ENCODE results near the gene NRP1. TPM values are rescaled to one million over a fixed set of nuclear protein-coding genes. Genes with fewer than 3 reads are reported as not detected.

The NRP1 gene
- total and polyA plus RNA-seq, 2 donors (not counting 3 experiments of a cell fraction or from before 2014, with no cell fraction given), result 122 to 306 TPM

GRCh38 chr10:33254556-33255160 is 79.8 kb downstream of the NRP1 start:
- Histone ChIP-seq H3K36me3 (ENCODE audit: control insufficient read depth in 2 of 2, extremely low read depth in 1 of 2, insufficient read depth in 2 of 2, low read length in 2 of 2) (peaks cover 13 to 37% of the 10 kb centered on the region in 2 experiments), H2AFZ (ENCODE audit: low read depth, low read length) (no peak overlapping the region), H3K9me3 (replicated peaks; ENCODE audit: control insufficient read depth, insufficient read depth, low read length) (no peaks in the 10 kb centered on the region), H4K20me1 (replicated peaks; ENCODE audit: control insufficient read depth, extremely low read depth, insufficient read depth, low read length) (no peaks in the 10 kb centered on the region), H3K9me1 (replicated peaks; ENCODE audit: control insufficient read depth, extremely low read depth, insufficient read depth, low read length) (no peaks in the 10 kb centered on the region), H3K79me2 (ENCODE audit: control insufficient read depth, insufficient read depth, low read length) (peaks cover 26% of the 10 kb centered on the region), H3K4me2 (ENCODE audit: insufficient read depth, low read length) (peak overlapping the region; percentile 53), H3K4me1 (ENCODE audit: control insufficient read depth, extremely low read depth, insufficient read depth, low read length) (peaks cover 67% of the 10 kb centered on the region), H3K27me3 (ENCODE audit: control insufficient read depth in 2 of 2, insufficient read depth in 2 of 2, low read length in 2 of 2) (no peaks in the 10 kb centered on the region), H3K27ac (ENCODE audit: insufficient read depth, low read depth, low read length) (peak overlapping the region; percentile 100), H3K4me3 (replicated peaks in 1 of 3; ENCODE audit: insufficient read depth in 1 of 3, low read depth in 1 of 3, low read length in 3 of 3) (no peak overlapping the region), H3K9ac (replicated peaks; ENCODE audit: extremely low read depth, insufficient read depth, low read length) (peak overlapping the region; percentile 50)
- peak; percentile 55 for FAIRE-seq
- dilution Hi-C loops (cut with MboI; ENCODE audit: extremely low pct_ligation_motif_present, low sequenced_read_pairs) (no loop called here), intact Hi-C loops (cut with micrococcal nuclease) (loop anchor here (5.0 kb wide), 2 partner anchors 272 to 297 kb away; partner anchors contain the start of gene ITGB1)
- TF ChIP-seq, protein P1, sequence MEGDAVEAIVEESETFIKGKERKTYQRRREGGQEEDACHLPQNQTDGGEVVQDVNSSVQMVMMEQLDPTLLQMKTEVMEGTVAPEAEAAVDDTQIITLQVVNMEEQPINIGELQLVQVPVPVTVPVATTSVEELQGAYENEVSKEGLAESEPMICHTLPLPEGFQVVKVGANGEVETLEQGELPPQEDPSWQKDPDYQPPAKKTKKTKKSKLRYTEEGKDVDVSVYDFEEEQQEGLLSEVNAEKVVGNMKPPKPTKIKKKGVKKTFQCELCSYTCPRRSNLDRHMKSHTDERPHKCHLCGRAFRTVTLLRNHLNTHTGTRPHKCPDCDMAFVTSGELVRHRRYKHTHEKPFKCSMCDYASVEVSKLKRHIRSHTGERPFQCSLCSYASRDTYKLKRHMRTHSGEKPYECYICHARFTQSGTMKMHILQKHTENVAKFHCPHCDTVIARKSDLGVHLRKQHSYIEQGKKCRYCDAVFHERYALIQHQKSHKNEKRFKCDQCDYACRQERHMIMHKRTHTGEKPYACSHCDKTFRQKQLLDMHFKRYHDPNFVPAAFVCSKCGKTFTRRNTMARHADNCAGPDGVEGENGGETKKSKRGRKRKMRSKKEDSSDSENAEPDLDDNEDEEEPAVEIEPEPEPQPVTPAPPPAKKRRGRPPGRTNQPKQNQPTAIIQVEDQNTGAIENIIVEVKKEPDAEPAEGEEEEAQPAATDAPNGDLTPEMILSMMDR (IDR thresholded peaks at IDR 0.05; ENCODE audit: extremely low read depth in 1 of 2, insufficient read depth in 1 of 2, low read depth in 1 of 2, low read length in 2 of 2), result no peak
- TF ChIP-seq EZH2 (IDR thresholded peaks at IDR 0.05; ENCODE audit: borderline replicate concordance, low read depth, low read length, severe bottlenecking) (no peak), JUN (IDR thresholded peaks at IDR 0.05; ENCODE audit: borderline replicate concordance, insufficient read depth, insufficient read length, low read depth) (peak; percentile 12), POLR2AphosphoS5 (IDR thresholded peaks at IDR 0.05; ENCODE audit: insufficient read depth, low read depth, low read length) (peak; percentile 12)
- BruUV-seq (replicated peaks), result no TSS peak
- ChIA-PET CTCF (interaction anchor here (0.8 to 3.2 kb wide), 5 partner anchors 18 to 1384 kb away, joined by 3 to 12 read pairs (median 4); no protein-coding TSS in a partner anchor), POLR2A (interaction anchor here (1.0 to 1.4 kb wide), 2 partner anchors 18 to 21 kb away, joined by 3 read pairs; no protein-coding TSS in a partner anchor)
- peak; percentile 81 for DNase-seq (ENCODE audit: low read depth, low spot score)

All from endothelial cell of umbilical vein (primary cell).